GM12878 (cell line): ENCODE results near the gene ZNF407. TPM values are rescaled to one million over a fixed set of nuclear protein-coding genes. Genes with fewer than 3 reads are reported as not detected.

Source experiments
- FOXM1 ChIP-seq: IDR thresholded peaks from 2 replicates; pipeline ENCODE4 v1.6.1; 2012; ENCODE audit warnings: low read depth, mild to moderate bottlenecking, inconsistent platforms, low read length, moderate library complexity
- GABPA ChIP-seq: IDR thresholded peaks from 2 replicates; pipeline ENCODE4 v1.6.1; 2014; ENCODE audit warnings: antibody characterized with exemption, low read depth, mild to moderate bottlenecking, inconsistent platforms
- NFIC ChIP-seq: IDR thresholded peaks from 2 replicates; pipeline ENCODE4 v1.6.1; 2012; ENCODE audit warnings: low read depth, mild to moderate bottlenecking, inconsistent platforms, low read length, moderate library complexity
- NRF1 ChIP-seq: conservative IDR thresholded peaks from 2 replicates; pipeline ENCODE4 v1.6.1; 2011; ENCODE audit warnings: mild to moderate bottlenecking, low read depth, low read length, improper control_type of control experiment
- PAX8 ChIP-seq: fragments of 450-650 bp; IDR thresholded peaks from 2 replicates; pipeline ENCODE4 v1.6.1; 2017; ENCODE audit warnings: mild to moderate bottlenecking, moderate library complexity
- TCF7 ChIP-seq: IDR thresholded peaks from 2 replicates; pipeline ENCODE4 v1.6.1; 2014; ENCODE audit warnings: antibody characterized with exemption, borderline replicate concordance
- ZBTB11 ChIP-seq: fragments of 450-650 bp; formaldehyde crosslinking; IDR thresholded peaks from 2 replicates; pipeline ENCODE4 v1.5.0; 2022; ENCODE audit warnings: mild to moderate bottlenecking, missing genetic modification characterization
- polyA plus RNA-seq, 11 experiments: library from polyadenylated mRNA; depleted of rRNA in 4 of 11; unstranded in 6 of 11; stranded (reverse) in 5 of 11; fragments of >200 nt; fragmentation: Nextera tagmentation in 4 of 11; fragmentation: Illumina TruSeq in 1 of 11; extraction: Ambion mirVana in 4 of 11; extraction: Trizol in 1 of 11; gene quantifications; 1 replicate in 1 of 11; 2 replicates in 10 of 11; pipeline versions ENCODE4 v1.2.1 to v1.2.3, GENCODE V29; 2011 to 2016; ENCODE audit warnings: inconsistent platforms in 2 of 11, missing spikeins in 2 of 11, low read depth in 1 of 11
- total RNA-seq, 4 experiments: library from RNA; depleted of rRNA in 3 of 4; stranded (reverse); fragments of >200 nt in 3 of 4; fragmentation: Illumina TruSeq in 1 of 4; extraction: Trizol in 1 of 4; gene quantifications; 2 replicates each; pipeline versions ENCODE4 v1.2.1 to v1.2.3, GENCODE V29; 2013 to 2021
- TF ChIP-seq, protein P1 (sequence below): fragments of 450-650 bp; formaldehyde crosslinking; IDR thresholded peaks from 2 replicates; pipeline ENCODE4 v1.4.0; 2022; ENCODE audit warnings: mild to moderate bottlenecking, moderate library complexity

ZNF407 gene
- total and polyA plus RNA-seq, 10 of the 15 experiments (the other 5 are each of a cell fraction or from before 2014, with no cell fraction given), result 0.69 to 11.6 (median 5.3) TPM

- TF ChIP-seq NRF1 (no peak), PAX8 (no peak), ZBTB11 (CRISPR knock-in tag) (no peak), FOXM1 (no peak), NFIC (no peak), TCF7 (no peak), GABPA (no peak)
- TF ChIP-seq, protein P1, sequence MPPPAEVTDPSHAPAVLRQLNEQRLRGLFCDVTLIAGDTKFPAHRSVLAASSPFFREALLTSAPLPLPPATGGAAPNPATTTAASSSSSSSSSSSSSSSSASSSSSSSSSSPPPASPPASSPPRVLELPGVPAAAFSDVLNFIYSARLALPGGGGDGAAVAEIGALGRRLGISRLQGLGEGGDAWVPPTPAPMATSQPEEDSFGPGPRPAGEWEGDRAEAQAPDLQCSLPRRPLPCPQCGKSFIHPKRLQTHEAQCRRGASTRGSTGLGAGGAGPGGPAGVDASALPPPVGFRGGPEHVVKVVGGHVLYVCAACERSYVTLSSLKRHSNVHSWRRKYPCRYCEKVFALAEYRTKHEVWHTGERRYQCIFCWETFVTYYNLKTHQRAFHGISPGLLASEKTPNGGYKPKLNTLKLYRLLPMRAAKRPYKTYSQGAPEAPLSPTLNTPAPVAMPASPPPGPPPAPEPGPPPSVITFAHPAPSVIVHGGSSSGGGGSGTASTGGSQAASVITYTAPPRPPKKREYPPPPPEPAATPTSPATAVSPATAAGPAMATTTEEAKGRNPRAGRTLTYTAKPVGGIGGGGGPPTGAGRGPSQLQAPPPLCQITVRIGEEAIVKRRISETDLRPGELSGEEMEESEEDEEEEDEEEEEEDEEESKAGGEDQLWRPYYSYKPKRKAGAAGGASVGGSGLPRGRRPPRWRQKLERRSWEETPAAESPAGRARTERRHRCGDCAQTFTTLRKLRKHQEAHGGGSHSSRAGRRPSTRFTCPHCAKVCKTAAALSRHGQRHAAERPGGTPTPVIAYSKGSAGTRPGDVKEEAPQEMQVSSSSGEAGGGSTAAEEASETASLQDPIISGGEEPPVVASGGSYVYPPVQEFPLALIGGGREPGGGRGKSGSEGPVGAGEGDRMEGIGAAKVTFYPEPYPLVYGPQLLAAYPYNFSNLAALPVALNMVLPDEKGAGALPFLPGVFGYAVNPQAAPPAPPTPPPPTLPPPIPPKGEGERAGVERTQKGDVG (CRISPR knock-in tag), result no peak
Measured at GRCh38 chr18:74963820-74964446, 366.3 kb downstream of the ZNF407 start (continued).
